ENCODE measurements around the gene PLAAT4.

- TF ChIP-seq CTCF (conservative IDR thresholded peaks at IDR 0.05; ENCODE audit: low read length): no peak
- TF ChIP-seq EZH2phosphoT487 (IDR thresholded peaks at IDR 0.05; ENCODE audit: borderline replicate concordance, low read depth, low read length): no peak
Measured at GRCh38 chr11:63543711-63544110, 7.1 kb downstream of the PLAAT4 start.

All from OCI-LY7 (cell line).